Panc1 (cell line): ENCODE measurements around the gene HEBP2. TPM values are rescaled to one million over a fixed set of nuclear protein-coding genes. Genes with fewer than 3 reads are reported as not detected.

Experiments used
- ATAC-seq: fragments of 200-7000 bp; cut with Tn5 transposase; 2 replicates; pipeline ENCODE4 v1.9.1; 2020; ENCODE audit warnings: mild to moderate bottlenecking, moderate library complexity
- BruUV-seq: library from RNA; stranded (reverse); fragments of 400-500 nt; replicated peaks from 2 replicates; lab custom pipeline; 2021; lab: Mats Ljungman, UMichigan
- CTCF ChIA-PET: fragments of 300-600 bp; sonication (Branson Sonifier 250); formaldehyde crosslinking; loops from one replicate; lab custom pipeline; 2022; ENCODE audit warnings: antibody characterized with exemption; lab: Charles Lee
- POLR2A ChIA-PET: fragments of 300-600 bp; sonication (Branson Sonifier 250); formaldehyde crosslinking; loops from one replicate; lab custom pipeline; 2022; ENCODE audit warnings: antibody characterized with exemption; lab: Charles Lee
- DNase-seq: peaks from one replicate; pipeline ENCODE4 v3.0.0-alpha.2; 2010; ENCODE audit warnings: low read depth, low spot score
- H3K27ac ChIP-seq: 2 replicates; pipeline ENCODE4 v1.5.1; 2011; ENCODE audit warnings: mild to moderate bottlenecking, low read length, inconsistent platforms
- H3K27me3 ChIP-seq: fragments of 200-500 bp; sonication (Bioruptor generic); 2 replicates; pipeline ENCODE4 v1.6.0; 2014; ENCODE audit warnings: low read length, inconsistent platforms; ENCODE audit not compliant: control insufficient read depth, insufficient read depth
- H3K36me3 ChIP-seq: fragments of 200-500 bp; sonication (Bioruptor generic); 2 replicates; pipeline ENCODE4 v1.5.1; 2014; ENCODE audit warnings: inconsistent platforms, mild to moderate bottlenecking, low read length, moderate library complexity; ENCODE audit not compliant: control insufficient read depth, insufficient read depth
- H3K4me1 ChIP-seq: 2 replicates; pipeline ENCODE4 v1.5.1; 2011; ENCODE audit warnings: inconsistent platforms, mild to moderate bottlenecking, low read length, moderate library complexity; ENCODE audit not compliant: control insufficient read depth, insufficient read depth
- H3K4me3 ChIP-seq, 2 experiments: 2 replicates each; pipeline ENCODE4 v1.5.1; 2011 to 2012; ENCODE audit warnings: low read depth in 2 of 2, low read length in 2 of 2, mild to moderate bottlenecking in 2 of 2, inconsistent platforms in 1 of 2, moderate library complexity in 1 of 2
- H3K9me3 ChIP-seq: fragments of 200-500 bp; sonication (Bioruptor generic); 2 replicates; pipeline ENCODE4 v1.5.1; 2014; ENCODE audit warnings: low read depth, mild to moderate bottlenecking, inconsistent platforms, low read length, moderate library complexity; ENCODE audit not compliant: control insufficient read depth, insufficient read depth
- CTCF ChIP-seq: fragments of 450-650 bp; IDR thresholded peaks from 2 replicates; pipeline ENCODE4 v1.5.1; 2017; ENCODE audit warnings: mild to moderate bottlenecking
- POLR2AphosphoS5 ChIP-seq: IDR thresholded peaks from 2 replicates; pipeline ENCODE4 v1.6.1; 2012; ENCODE audit warnings: mild to moderate bottlenecking, low read depth, low read length, moderate library complexity
- REST ChIP-seq, 2 experiments: IDR thresholded peaks; 2 replicates each; pipeline ENCODE4 v1.6.1; 2011 to 2012; ENCODE audit warnings: low read depth in 2 of 2, control low read depth in 1 of 2, low read length in 1 of 2, mild to moderate bottlenecking in 1 of 2, moderate library complexity in 1 of 2; ENCODE audit not compliant: insufficient read depth in 1 of 2
- SIN3A ChIP-seq: IDR thresholded peaks from 2 replicates; pipeline ENCODE4 v1.6.1; 2012; ENCODE audit warnings: low read depth, mild to moderate bottlenecking, low read length, moderate library complexity, borderline replicate concordance; ENCODE audit not compliant: insufficient read depth
- TCF7L2 ChIP-seq: IDR thresholded peaks from 2 replicates; pipeline ENCODE4 v1.6.1; 2011; ENCODE audit warnings: mild to moderate bottlenecking, low read depth, low read length, inconsistent platforms
- in situ Hi-C: cut with HindIII; loops from 2 replicates; pipeline ENCODE4 v1.10.0; 2016; ENCODE audit warnings: low sequenced_read_pairs, low pct_unique_long_range_greater_than_20kb
- intact Hi-C: fragments of 100-400 bp; cut with micrococcal nuclease; formaldehyde crosslinking; loops from one replicate; pipeline ENCODE4 v1.10.0; 2022; ENCODE audit not compliant: unreplicated experiment
- total RNA-seq: library from RNA; stranded (reverse); gene quantifications from one replicate; pipeline ENCODE4 v1.2.1, GENCODE V29; 2021; ENCODE audit not compliant: unreplicated experiment

The HEBP2 gene
- total RNA-seq, 1 experiment from 2014 or later: 48.1 TPM

- no TSS peak for BruUV-seq
- Histone ChIP-seq H3K27me3 (no peaks in the 10 kb centered on the region), H3K36me3 (peaks cover 6% of the 10 kb centered on the region; the same call in 1 of the 2 replicates), H3K27ac (no peak overlapping the region), H3K4me3 (no peak overlapping the region), H3K4me1 (peaks cover 4% of the 10 kb centered on the region), H3K9me3 (no peaks in the 10 kb centered on the region)
- no peak for ATAC-seq
- intact Hi-C loops (no loop called here), in situ Hi-C loops (no loop called here)
- TF ChIP-seq TCF7L2: no peak
- TF ChIP-seq POLR2AphosphoS5: no peak
- no peak for TF ChIP-seq CTCF
- no peak for TF ChIP-seq REST (IDR thresholded peaks at IDR 0.05; ENCODE audit: insufficient read depth in 1 of 2, low read depth in 2 of 2, low read length in 1 of 2)
- no peak for TF ChIP-seq SIN3A
- no peak for DNase-seq
- POLR2A ChIA-PET: no interaction called here
- CTCF ChIA-PET: no interaction called here
These were observed 3.7 kb upstream of the HEBP2 start for GRCh38 chr6:138400326-138400725.

GRCh38 chr6:138401960-138402837, 1.8 kb upstream of the HEBP2 start:
- H3K4me3 ChIP-seq: no peak overlapping the region
- CTCF ChIA-PET: interaction anchor here (0.5 to 0.6 kb wide), 2 partner anchors 187 to 286 kb away, joined by 3 to 5 read pairs; no protein-coding TSS in a partner anchor
- in situ Hi-C loops: no loop called here
- intact Hi-C loops: no loop called here
- TF ChIP-seq POLR2AphosphoS5 (no peak), REST (IDR thresholded peaks at IDR 0.05; ENCODE audit: insufficient read depth in 1 of 2, low read depth in 2 of 2, low read length in 1 of 2) (no peak)
- POLR2A ChIA-PET: interaction anchor here (0.6 kb wide), 1 partner anchor 17 kb away, joined by 5 read pairs; no protein-coding TSS in a partner anchor
- no peak for ATAC-seq
- BruUV-seq: no TSS peak
- no peaks in the 10 kb centered on the region for H3K27me3 ChIP-seq
- peaks cover 16% of the 10 kb centered on the region for H3K36me3 ChIP-seq
- no peaks in the 10 kb centered on the region for H3K9me3 ChIP-seq
- no peak for DNase-seq
- H3K27ac ChIP-seq: no peak overlapping the region
- H3K4me1 ChIP-seq: peaks cover 6% of the 10 kb centered on the region
